Endothelial cell of umbilical vein (primary cell): Measurements from ENCODE around the gene SLFN11. TPM values are rescaled to one million over a fixed set of nuclear protein-coding genes. Genes with fewer than 3 reads are reported as not detected.
A peak's percentile ranks its signal among the peaks of the same experiment; 100 is the strongest.

Source experiments
- BruUV-seq: library from RNA; stranded (reverse); fragments of 400-500 nt; replicated peaks from 2 replicates; lab custom pipeline; 2021; lab: Mats Ljungman, UMichigan
- CTCF ChIA-PET: fragments of 300-600, 350-600 bp; sonication (Branson Sonifier 250); formaldehyde crosslinking; loops from one replicate; lab custom pipeline; 2021; ENCODE audit warnings: antibody characterized with exemption, inconsistent platforms; lab: Charles Lee
- POLR2A ChIA-PET: fragments of 300-600, 350-600 bp; sonication (Branson Sonifier 250); formaldehyde crosslinking; loops from one replicate; lab custom pipeline; 2021; ENCODE audit warnings: antibody characterized with exemption, inconsistent platforms; lab: Charles Lee
- DNase-seq: peaks from one replicate; pipeline ENCODE4 v3.0.0-alpha.2; 2011; ENCODE audit warnings: low read depth, low spot score
- FAIRE-seq: peaks from 2 replicates; lab custom pipeline; 2011; peaks lifted over from hg19 to GRCh38; lab: Jason Lieb, UNC
- H2AFZ ChIP-seq: 2 replicates; pipeline ENCODE4 v1.6.0; 2012; ENCODE audit warnings: low read depth, low read length, control low read depth, inconsistent platforms
- H3K27ac ChIP-seq: 2 replicates; pipeline ENCODE4 v1.5.1; 2011; ENCODE audit warnings: low read depth, mild to moderate bottlenecking, control low read depth, low read length, moderate library complexity; ENCODE audit not compliant: insufficient read depth
- H3K27me3 ChIP-seq, 2 experiments: 2 replicates each; pipeline versions ENCODE4 v1.6.0 to v1.6.1; 2011; ENCODE audit warnings: low read length in 2 of 2, mixed read lengths in 1 of 2; ENCODE audit not compliant: control insufficient read depth in 2 of 2, insufficient read depth in 2 of 2
- H3K36me3 ChIP-seq, 2 experiments: 2 replicates in 1 of 2; 3 replicates in 1 of 2; pipeline ENCODE4 v1.5.1; 2011; ENCODE audit warnings: low read length in 2 of 2, mild to moderate bottlenecking in 1 of 2, moderate library complexity in 1 of 2; ENCODE audit not compliant: control insufficient read depth in 2 of 2, insufficient read depth in 2 of 2; ENCODE audit errors: extremely low read depth in 1 of 2
- H3K4me1 ChIP-seq: 3 replicates; pipeline ENCODE4 v1.5.1; 2011; ENCODE audit warnings: mild to moderate bottlenecking, low read length; ENCODE audit not compliant: control insufficient read depth, insufficient read depth; ENCODE audit errors: extremely low read depth
- H3K4me2 ChIP-seq: 2 replicates; pipeline ENCODE4 v1.6.1; 2011; ENCODE audit warnings: low read length, control low read depth, mixed read lengths; ENCODE audit not compliant: insufficient read depth
- H3K4me3 ChIP-seq, 3 experiments: fragments of 200-600 bp in 1 of 3; sonication (generic), shearing (Covaris generic) in 1 of 3; replicated peaks in 1 of 3; 2 replicates each; pipeline ENCODE4 v1.5.1; 2011 to 2016; ENCODE audit warnings: control low read depth in 3 of 3, low read length in 3 of 3, mild to moderate bottlenecking in 2 of 3, inconsistent platforms in 1 of 3, low read depth in 1 of 3, moderate library complexity in 1 of 3; ENCODE audit not compliant: insufficient read depth in 1 of 3
- H3K79me2 ChIP-seq: 2 replicates; pipeline ENCODE4 v1.6.0; 2012; ENCODE audit warnings: low read length, inconsistent platforms; ENCODE audit not compliant: control insufficient read depth, insufficient read depth
- H3K9ac ChIP-seq: replicated peaks from 2 replicates; pipeline ENCODE3; 2011; ENCODE audit warnings: low read length, control low read depth; ENCODE audit not compliant: insufficient read depth; ENCODE audit errors: extremely low read depth
- H3K9me1 ChIP-seq: replicated peaks from 3 replicates; pipeline ENCODE4 v1.6.0; 2011; ENCODE audit warnings: mild to moderate bottlenecking, low read length; ENCODE audit not compliant: control insufficient read depth, insufficient read depth; ENCODE audit errors: extremely low read depth
- H3K9me3 ChIP-seq: replicated peaks from 2 replicates; pipeline ENCODE4 v1.5.1; 2012; ENCODE audit warnings: low read length, inconsistent platforms; ENCODE audit not compliant: control insufficient read depth, insufficient read depth
- H4K20me1 ChIP-seq: replicated peaks from 2 replicates; pipeline ENCODE3; 2011; ENCODE audit warnings: mild to moderate bottlenecking, low read length; ENCODE audit not compliant: control insufficient read depth, insufficient read depth; ENCODE audit errors: extremely low read depth
- EZH2 ChIP-seq: IDR thresholded peaks from 2 replicates; pipeline ENCODE4 v1.6.1; 2012; ENCODE audit warnings: borderline replicate concordance, low read depth, mild to moderate bottlenecking, moderate library complexity, low read length, inconsistent platforms; ENCODE audit not compliant: severe bottlenecking
- FOS ChIP-seq: IDR thresholded peaks from 2 replicates; pipeline ENCODE4 v1.6.1; 2011; ENCODE audit warnings: mild to moderate bottlenecking, low read length, moderate library complexity, borderline replicate concordance; ENCODE audit not compliant: insufficient read depth
- GATA2 ChIP-seq: IDR thresholded peaks from 2 replicates; pipeline ENCODE4 v1.7.0; 2011; ENCODE audit warnings: low read depth, mild to moderate bottlenecking, moderate library complexity, mixed read lengths, low read length; ENCODE audit not compliant: insufficient read length, insufficient read depth
- POLR2A ChIP-seq: IDR thresholded peaks from 2 replicates; pipeline ENCODE4 v1.6.1; 2012; ENCODE audit warnings: low read depth, mild to moderate bottlenecking, control low read depth, low read length
- POLR2AphosphoS5 ChIP-seq: IDR thresholded peaks from 2 replicates; pipeline ENCODE4 v1.6.1; 2012; ENCODE audit warnings: low read depth, mild to moderate bottlenecking, control low read depth, low read length, moderate library complexity; ENCODE audit not compliant: insufficient read depth
- dilution Hi-C: fragments of 300-500 bp; cut with MboI; formaldehyde crosslinking; loops from one replicate; pipeline ENCODE4 v1.15.0; 2019; ENCODE audit warnings: low sequenced_read_pairs; ENCODE audit not compliant: extremely low pct_ligation_motif_present
- intact Hi-C: fragments of 100-400 bp; cut with micrococcal nuclease; formaldehyde crosslinking; loops from one replicate; pipeline ENCODE4 v1.10.0; 2022
- polyA plus RNA-seq, 4 experiments: library from polyadenylated mRNA; depleted of rRNA in 3 of 4; stranded (reverse) in 3 of 4; unstranded in 1 of 4; fragments of >200 nt; gene quantifications; 2 replicates each; pipeline versions ENCODE4 v1.2.1 to v1.2.3, GENCODE V29; 2011 to 2012; ENCODE audit warnings: missing spikeins in 1 of 4
- total RNA-seq: library from RNA; stranded (reverse); gene quantifications from 2 replicates; pipeline ENCODE4 v1.2.3, GENCODE V29; 2021

SLFN11 gene
- total and polyA plus RNA-seq, 2 donors (not counting 3 experiments of a cell fraction or from before 2014, with no cell fraction given), result 37.0 to 110 TPM

- Histone ChIP-seq H3K4me2 (no peak overlapping the region), H4K20me1 (no peaks in the 10 kb centered on the region), H3K9ac (no peak overlapping the region), H3K4me3 (no peak overlapping the region), H3K9me1 (no peaks in the 10 kb centered on the region), H3K4me1 (peaks cover 3% of the 10 kb centered on the region), H2AFZ (no peak overlapping the region), H3K79me2 (no peaks in the 10 kb centered on the region), H3K36me3 (no peaks in the 10 kb centered on the region), H3K27ac (no peak overlapping the region), H3K9me3 (no peaks in the 10 kb centered on the region), H3K27me3 (no peaks in the 10 kb centered on the region)
- POLR2A ChIA-PET, result no interaction called here
- no TSS peak for BruUV-seq
- FAIRE-seq, result no peak
- CTCF ChIA-PET, result interaction anchor here (1.0 to 6.6 kb wide), 5 partner anchors 9 to 224 kb away, joined by 3 to 112 read pairs (median 7); no protein-coding TSS in a partner anchor
- intact Hi-C loops, result no loop called here
- DNase-seq, result no peak
- dilution Hi-C loops, result loop anchor here (25.0 kb wide), 1 partner anchor 221 kb away; the partner anchor contains the start of gene SLFN12L
- TF ChIP-seq EZH2, result no peak
- TF ChIP-seq POLR2AphosphoS5, result no peak
- TF ChIP-seq GATA2, result no peak
- TF ChIP-seq POLR2A, result no peak
These were observed 57.5 kb downstream of the SLFN11 start for GRCh38 chr17:35315971-35316370.

GRCh38 chr17:35315283-35315682 is 58.1 kb downstream of the SLFN11 start:
- peak; percentile 33 for FAIRE-seq
- Histone ChIP-seq H3K4me3 (no peak overlapping the region), H4K20me1 (no peaks in the 10 kb centered on the region), H3K27me3 (no peaks in the 10 kb centered on the region), H3K4me2 (no peak overlapping the region), H2AFZ (no peak overlapping the region), H3K9me1 (no peaks in the 10 kb centered on the region), H3K79me2 (no peaks in the 10 kb centered on the region), H3K27ac (no peak overlapping the region), H3K4me1 (peaks cover 3% of the 10 kb centered on the region), H3K9me3 (no peaks in the 10 kb centered on the region), H3K9ac (no peak overlapping the region), H3K36me3 (no peaks in the 10 kb centered on the region)
- ChIA-PET POLR2A (interaction anchor here (0.6 kb wide), 1 partner anchor 31 kb away, joined by 3 read pairs; no protein-coding TSS in a partner anchor), CTCF (interaction anchor here (1.0 to 6.6 kb wide), 8 partner anchors 10 to 224 kb away, joined by 3 to 112 read pairs (median 4); no protein-coding TSS in a partner anchor)
- peak; percentile 71 for DNase-seq
- intact Hi-C loops (no loop called here), dilution Hi-C loops (loop anchor here (25.0 kb wide), 1 partner anchor 222 kb away; the partner anchor contains the start of gene SLFN12L)
- no peak for TF ChIP-seq FOS
- TF ChIP-seq POLR2AphosphoS5, result no peak
- BruUV-seq, result no TSS peak
